SK-N-SH (cell line): ENCODE measurements around the gene SINHCAF. TPM values are rescaled to one million over a fixed set of nuclear protein-coding genes. Genes with fewer than 3 reads are reported as not detected.

Experiments used
- CTCF ChIA-PET: fragments of 300-600, 350-600 bp; formaldehyde crosslinking; extraction: SDS; loops from one replicate; lab custom pipeline; 2021; lab: Yijun Ruan, JAX
- POLR2A ChIA-PET: fragments of 350-600 bp; sonication (Branson Sonifier 250); formaldehyde crosslinking; extraction: SDS; loops from one replicate; lab custom pipeline; 2020; ENCODE audit warnings: antibody characterized with exemption, inconsistent platforms; lab: Yijun Ruan, JAX
- DNase-seq: peaks from one replicate; pipeline ENCODE4 v3.0.0; 2012
- H2AFZ ChIP-seq: fragments of 200-600 bp; sonication (generic); 2 replicates; pipeline ENCODE4 v1.8.1; 2016; ENCODE audit warnings: antibody characterized with exemption, mild to moderate bottlenecking, low read depth
- H3F3A ChIP-seq: fragments of 200-600 bp; sonication (generic); replicated peaks from 2 replicates; pipeline ENCODE3; 2016; ENCODE audit warnings: antibody characterized with exemption, mild to moderate bottlenecking; ENCODE audit not compliant: insufficient read depth
- H3K27ac ChIP-seq, 2 experiments: fragments of 200-500 bp in 1 of 2; fragments of 200-600 bp in 1 of 2; sonication (Bioruptor generic) in 1 of 2; sonication (generic), shearing (Covaris generic) in 1 of 2; 2 replicates each; pipeline versions ENCODE4 v1.5.1 to v1.6.1; 2014 to 2016; ENCODE audit warnings: low read depth in 2 of 2, inconsistent platforms in 1 of 2, low read length in 1 of 2, mild to moderate bottlenecking in 1 of 2, mixed read lengths in 1 of 2
- H3K27me3 ChIP-seq: fragments of 200-600 bp; sonication (generic), shearing (Covaris generic); 2 replicates; pipeline ENCODE4 v1.6.1; 2016; ENCODE audit warnings: mixed run types; ENCODE audit not compliant: insufficient read depth
- H3K36me3 ChIP-seq, 2 experiments: fragments of 200-500 bp in 1 of 2; fragments of 200-600 bp in 1 of 2; sonication (Bioruptor generic) in 1 of 2; sonication (generic) in 1 of 2; replicated peaks in 1 of 2; 2 replicates each; pipeline versions ENCODE3 to v1.5.1; 2014 to 2016; ENCODE audit warnings: low read length in 1 of 2, mild to moderate bottlenecking in 1 of 2; ENCODE audit not compliant: insufficient read depth in 2 of 2, control insufficient read depth in 1 of 2
- H3K4me1 ChIP-seq, 2 experiments: fragments of 200-500 bp in 1 of 2; fragments of 200-600 bp in 1 of 2; sonication (Bioruptor generic) in 1 of 2; sonication (generic), shearing (Covaris generic) in 1 of 2; 2 replicates each; pipeline versions ENCODE4 v1.5.1 to v1.6.1; 2014 to 2016; ENCODE audit warnings: low read depth in 1 of 2, low read length in 1 of 2, mixed run types in 1 of 2; ENCODE audit not compliant: insufficient read depth in 2 of 2, control insufficient read depth in 1 of 2
- H3K4me2 ChIP-seq: fragments of 200-600 bp; sonication (generic), shearing (Covaris generic); 2 replicates; pipeline ENCODE4 v1.6.1; 2017; ENCODE audit warnings: mixed run types
- H3K4me3 ChIP-seq, 2 experiments: fragments of 200-500 bp in 1 of 2; fragments of 200-600 bp in 1 of 2; sonication (Bioruptor generic) in 1 of 2; sonication (generic), shearing (Covaris generic) in 1 of 2; 2 replicates each; pipeline versions ENCODE4 v1.5.1 to v1.8.1; 2014 to 2016; ENCODE audit warnings: low read depth in 2 of 2, inconsistent platforms in 1 of 2, low read length in 1 of 2, mild to moderate bottlenecking in 1 of 2, mixed read lengths in 1 of 2, moderate library complexity in 1 of 2
- H3K79me2 ChIP-seq: fragments of 200-600 bp; sonication (generic); 2 replicates; pipeline ENCODE4 v1.8.1; 2017; ENCODE audit warnings: mild to moderate bottlenecking; ENCODE audit not compliant: insufficient read depth
- H3K9ac ChIP-seq: fragments of 200-600 bp; sonication (generic); 2 replicates; pipeline ENCODE4 v1.6.1; 2017; ENCODE audit warnings: mixed run types
- H3K9me2 ChIP-seq: fragments of 200-600 bp; sonication (generic); 2 replicates; pipeline ENCODE4 v1.6.1; 2017; ENCODE audit warnings: mixed run types
- H3K9me3 ChIP-seq: fragments of 200-600 bp; sonication (generic); 2 replicates; pipeline ENCODE4 v1.6.1; 2017; ENCODE audit warnings: mixed run types, mild to moderate bottlenecking, moderate library complexity
- H4K20me1 ChIP-seq: fragments of 200-600 bp; sonication (generic); 2 replicates; pipeline ENCODE4 v1.6.1; 2017; ENCODE audit warnings: mild to moderate bottlenecking, mixed run types; ENCODE audit not compliant: insufficient read depth
- CHD2 ChIP-seq: fragments of 150-350 bp; IDR thresholded peaks from 2 replicates; pipeline ENCODE4 v1.6.1; 2018; ENCODE audit warnings: low read length; ENCODE audit not compliant: partially characterized antibody
- ELF1 ChIP-seq: IDR thresholded peaks from 2 replicates; pipeline ENCODE4 v1.4.0; 2012
- EZH2phosphoT487 ChIP-seq: fragments of 200-600 bp; sonication (generic); IDR thresholded peaks from 2 replicates; pipeline ENCODE4 v1.6.1; 2017; ENCODE audit warnings: low read depth, mixed run types, mild to moderate bottlenecking, antibody characterized with exemption, moderate library complexity, borderline replicate concordance
- FOSL2 ChIP-seq: IDR thresholded peaks from 2 replicates; pipeline ENCODE4 v1.4.0; 2012; ENCODE audit warnings: low read depth, mild to moderate bottlenecking, moderate library complexity, borderline replicate concordance
- FOXJ3 ChIP-seq: sonication (generic); formaldehyde crosslinking; IDR thresholded peaks from 2 replicates; pipeline ENCODE4 v1.5.1; 2020; ENCODE audit warnings: mild to moderate bottlenecking, missing genetic modification reagents
- FOXM1 ChIP-seq: IDR thresholded peaks from 2 replicates; pipeline ENCODE4 v1.4.0; 2012; ENCODE audit warnings: low read depth, mild to moderate bottlenecking
- GABPA ChIP-seq: IDR thresholded peaks from 2 replicates; pipeline ENCODE4 v1.4.0; 2012; ENCODE audit warnings: low read depth, mild to moderate bottlenecking
- JUND ChIP-seq: IDR thresholded peaks from 2 replicates; pipeline ENCODE4 v1.4.0; 2012
- MXI1 ChIP-seq: IDR thresholded peaks from 2 replicates; pipeline ENCODE4 v1.6.1; 2012; ENCODE audit warnings: mild to moderate bottlenecking, low read depth, low read length, improper control_type of control experiment
- NFIC ChIP-seq: IDR thresholded peaks from 2 replicates; pipeline ENCODE4 v1.4.0; 2012; ENCODE audit warnings: borderline replicate concordance
- PBX3 ChIP-seq: IDR thresholded peaks from 2 replicates; pipeline ENCODE4; 2012
- POLR2AphosphoS5 ChIP-seq: IDR thresholded peaks from 2 replicates; pipeline ENCODE4 v1.6.1; 2012; ENCODE audit warnings: low read depth, low read length
- RAD21 ChIP-seq: IDR thresholded peaks from 2 replicates; pipeline ENCODE4 v1.6.1; 2012; ENCODE audit warnings: mild to moderate bottlenecking, low read length
- RXRA ChIP-seq: IDR thresholded peaks from 2 replicates; pipeline ENCODE4 v1.4.0; 2012; ENCODE audit warnings: low read depth, mild to moderate bottlenecking, borderline replicate concordance
- TCF12 ChIP-seq: IDR thresholded peaks from 2 replicates; pipeline ENCODE4 v1.4.0; 2012
- TEAD4 ChIP-seq: IDR thresholded peaks from 2 replicates; pipeline ENCODE4 v1.4.0; 2012; ENCODE audit warnings: mild to moderate bottlenecking, borderline replicate concordance; ENCODE audit not compliant: insufficient read depth
- USF1 ChIP-seq: IDR thresholded peaks from 2 replicates; pipeline ENCODE4 v1.4.0; 2012; ENCODE audit warnings: low read depth, borderline replicate concordance
- USF2 ChIP-seq: fragments of 150-350 bp; IDR thresholded peaks from 2 replicates; pipeline ENCODE4 v1.6.1; 2017; ENCODE audit warnings: antibody characterized with exemption, low read length, low read depth, borderline replicate concordance
- YY1 ChIP-seq: IDR thresholded peaks from 2 replicates; pipeline ENCODE4 v1.4.0; 2012; ENCODE audit warnings: low read depth, mild to moderate bottlenecking
- WGBS: methylation state at CpG from one replicate; pipeline ENCODE4 v1.1.6; 2017; ENCODE audit warnings: low lambda C conversion rate; 5-methylcytosine and 5-hydroxymethylcytosine counted together
- polyA plus RNA-seq, 3 experiments: library from polyadenylated mRNA; depleted of rRNA; stranded (reverse); fragments of >200 nt; gene quantifications; 2 replicates each; pipeline ENCODE4 v1.2.3, GENCODE V29; 2012

SINHCAF gene
- polyA plus RNA-seq, 1 of the 3 experiments (the other 2 are of a cell fraction): 22.2 TPM

- H3K27ac ChIP-seq: no peak overlapping the region
- no peaks in the 10 kb centered on the region for H3F3A ChIP-seq
- H2AFZ ChIP-seq: no peak overlapping the region
- ChIA-PET CTCF (no interaction called here), POLR2A (no interaction called here)
- TF ChIP-seq NFIC (no peak), JUND (no peak), FOSL2 (no peak), FOXM1 (no peak), CHD2 (no peak), RAD21 (no peak)
- H3K79me2 ChIP-seq: no peaks in the 10 kb centered on the region
- WGBS: 83% methylated on average over 10 of the region's 10 CpGs
- H3K4me3 ChIP-seq: no peak overlapping the region
- H4K20me1 ChIP-seq: no peaks in the 10 kb centered on the region
- H3K36me3 ChIP-seq: no peaks in the 10 kb centered on the region
- no peaks in the 10 kb centered on the region for H3K27me3 ChIP-seq
- no peak for DNase-seq
- H3K9me2 ChIP-seq: no peaks in the 10 kb centered on the region
- H3K9me3 ChIP-seq: no peaks in the 10 kb centered on the region
- no peak overlapping the region for H3K9ac ChIP-seq
- no peak overlapping the region for H3K4me2 ChIP-seq
- H3K4me1 ChIP-seq: no peaks in the 10 kb centered on the region
These were observed 14.1 kb upstream of the SINHCAF start for GRCh38 chr12:31339831-31340622.

- CTCF ChIA-PET: interaction anchor here (0.6 to 2.7 kb wide), 3 partner anchors 9 to 1560 kb away, joined by 3 to 6 read pairs (median 3); no protein-coding TSS in a partner anchor
- POLR2A ChIA-PET: interaction anchor here (0.8 kb wide), 1 partner anchor 9 kb away, joined by 4 read pairs; no protein-coding TSS in a partner anchor
- no peak for DNase-seq
- Histone ChIP-seq H3K27me3 (no peaks in the 10 kb centered on the region), H3K9me2 (no peaks in the 10 kb centered on the region), H2AFZ (no peak overlapping the region), H3K4me1 (no peaks in the 10 kb centered on the region), H3K9me3 (no peaks in the 10 kb centered on the region), H3K79me2 (no peaks in the 10 kb centered on the region), H3K36me3 (no peaks in the 10 kb centered on the region), H3K4me2 (no peak overlapping the region), H3K27ac (no peak overlapping the region), H3K4me3 (no peak overlapping the region), H4K20me1 (no peaks in the 10 kb centered on the region), H3K9ac (no peak overlapping the region), H3F3A (no peaks in the 10 kb centered on the region)
- no peak for TF ChIP-seq GABPA
- no peak for TF ChIP-seq YY1
- TF ChIP-seq MXI1: no peak
- TF ChIP-seq TCF12: no peak
- TF ChIP-seq TEAD4: no peak
- no peak for TF ChIP-seq CHD2
- no peak for TF ChIP-seq POLR2AphosphoS5
- TF ChIP-seq USF2: no peak
- no peak for TF ChIP-seq JUND
- no peak for TF ChIP-seq USF1
- no peak for TF ChIP-seq RXRA
- no peak for TF ChIP-seq EZH2phosphoT487
- no peak for TF ChIP-seq RAD21
- no peak for TF ChIP-seq FOXJ3
- TF ChIP-seq PBX3: no peak
- no peak for TF ChIP-seq ELF1
- WGBS: 76% methylated on average over 4 of the region's 4 CpGs
These were observed 12.0 kb upstream of the SINHCAF start for GRCh38 chr12:31337952-31338351.
